Activated CD4-positive, alpha-beta T cell treated with anti-CD3 and anti-CD28 coated beads, Interleukin-2, amount 10 ng/mL, durations not matched to agents 7 days and 5 days (primary cell): ENCODE results near the gene CYP27A1. TPM values are rescaled to one million over a fixed set of nuclear protein-coding genes. Genes with fewer than 3 reads are reported as not detected.
A peak's percentile ranks its signal among the peaks of the same experiment; 100 is the strongest.

Experiments
- CTCF ChIA-PET: fragments of 350-600 bp; sonication (Branson Sonifier 250); formaldehyde crosslinking; loops from one replicate; lab custom pipeline; 2021; ENCODE audit warnings: antibody characterized with exemption; lab: Charles Lee
- POLR2A ChIA-PET: fragments of 350-600 bp; sonication (Branson Sonifier 250); formaldehyde crosslinking; loops from one replicate; lab custom pipeline; 2021; ENCODE audit warnings: antibody characterized with exemption; lab: Charles Lee
- DNase-seq: peaks from one replicate; pipeline ENCODE4 v3.0.0-alpha.2; 2020
- H3K27ac Mint-ChIP-seq: one replicate; pipeline ENCODE4 v1.8.0; 2021; ENCODE audit warnings: mild to moderate bottlenecking, moderate library complexity, mixed read lengths
- H3K27me3 Mint-ChIP-seq: one replicate; pipeline ENCODE4 v1.8.0; 2021; ENCODE audit warnings: mixed read lengths
- H3K36me3 Mint-ChIP-seq: one replicate; pipeline ENCODE4 v1.8.0; 2021; ENCODE audit warnings: low read depth, mixed read lengths
- H3K4me1 Mint-ChIP-seq: one replicate; pipeline ENCODE4 v1.8.0; 2021; ENCODE audit warnings: mixed read lengths
- H3K4me3 Mint-ChIP-seq: one replicate; pipeline ENCODE4 v1.8.0; 2021; ENCODE audit warnings: mild to moderate bottlenecking, moderate library complexity, mixed read lengths
- H3K9me3 Mint-ChIP-seq: one replicate; pipeline ENCODE4 v1.8.0; 2021; ENCODE audit warnings: mixed read lengths
- total RNA-seq, 2 experiments: library from RNA; stranded (reverse); gene quantifications; one replicate each; pipeline ENCODE4 v1.2.3, GENCODE V29; 2021

Gene CYP27A1
- total RNA-seq: under 1 TPM; 0.08 to 0.22 TPM

- Mint-ChIP-seq H3K27me3 (peaks cover 46% of the 10 kb centered on the region), H3K4me3 (no peak within 1 kb of the TSS), H3K9me3 (peaks cover 13% of the 10 kb centered on the region), H3K27ac (no peak within 1 kb of the TSS), H3K36me3 (no peaks in the 10 kb centered on the region), H3K4me1 (no peaks in the 10 kb centered on the region)
- ChIA-PET CTCF (interaction anchor here (0.8 to 1.2 kb wide), 2 partner anchors 8 to 66 kb away, joined by 3 read pairs; no protein-coding TSS in a partner anchor), POLR2A (no interaction called here)
- DNase-seq: no peak
These were observed at the start of gene CYP27A1 for GRCh38 chr2:218781691-218782527. Gene CYP27A1, plus strand, starts transcription at chr2:218782147. Its CDS starts 36 bp downstream, at chr2:218782183.

GRCh38 chr2:218732761-218733158 is 49.2 kb upstream of the CYP27A1 start:
- H3K4me3 Mint-ChIP-seq: no peak overlapping the region
- H3K27me3 Mint-ChIP-seq: no peaks in the 10 kb centered on the region
- no peak for DNase-seq
- peak overlapping the region; percentile 28 for H3K27ac Mint-ChIP-seq
- peaks cover 1% of the 10 kb centered on the region for H3K9me3 Mint-ChIP-seq
- peaks cover 9% of the 10 kb centered on the region for H3K36me3 Mint-ChIP-seq
- ChIA-PET POLR2A (no interaction called here), CTCF (interaction anchor here (0.7 to 4.0 kb wide), 4 partner anchors 10 to 165 kb away, joined by 3 to 15 read pairs (median 6); no protein-coding TSS in a partner anchor)
- peaks cover 22% of the 10 kb centered on the region for H3K4me1 Mint-ChIP-seq

- Mint-ChIP-seq H3K36me3 (peaks cover 15% of the 10 kb centered on the region), H3K4me1 (peaks cover 22% of the 10 kb centered on the region), H3K27me3 (no peaks in the 10 kb centered on the region), H3K9me3 (no peaks in the 10 kb centered on the region), H3K4me3 (no peak overlapping the region), H3K27ac (peak overlapping the region; percentile 28)
- DNase-seq: peak; percentile 10
- POLR2A ChIA-PET: no interaction called here
- CTCF ChIA-PET: interaction anchor here (0.7 to 4.0 kb wide), 5 partner anchors 9 to 165 kb away, joined by 3 to 15 read pairs (median 5); partner anchors contain the start of gene TTLL4
These were observed 48.6 kb upstream of the CYP27A1 start for GRCh38 chr2:218733171-218734021.

- DNase-seq: no peak
- Mint-ChIP-seq H3K9me3 (no peaks in the 10 kb centered on the region), H3K36me3 (peaks cover 18% of the 10 kb centered on the region), H3K27me3 (no peaks in the 10 kb centered on the region), H3K27ac (no peak overlapping the region), H3K4me3 (no peak overlapping the region), H3K4me1 (peaks cover 22% of the 10 kb centered on the region)
- ChIA-PET CTCF (interaction anchor here (0.7 to 1.0 kb wide), 2 partner anchors 12 to 24 kb away, joined by 3 to 5 read pairs; partner anchors contain the start of gene TTLL4), POLR2A (no interaction called here)
These were observed 47.6 kb upstream of the CYP27A1 start for GRCh38 chr2:218734190-218734975.

GRCh38 chr2:218736531-218736930 is 45.4 kb upstream of the CYP27A1 start:
- Mint-ChIP-seq H3K27me3 (no peaks in the 10 kb centered on the region), H3K4me3 (no peak overlapping the region), H3K27ac (no peak overlapping the region), H3K36me3 (peaks cover 27% of the 10 kb centered on the region), H3K9me3 (no peaks in the 10 kb centered on the region), H3K4me1 (peaks cover 22% of the 10 kb centered on the region)
- DNase-seq: no peak
- ChIA-PET CTCF (interaction anchor here (0.6 to 2.8 kb wide), 4 partner anchors 9 to 673 kb away, joined by 3 to 12 read pairs (median 5); no protein-coding TSS in a partner anchor), POLR2A (no interaction called here)

- Mint-ChIP-seq H3K4me1 (peaks cover 5% of the 10 kb centered on the region), H3K4me3 (no peak overlapping the region), H3K27me3 (no peaks in the 10 kb centered on the region), H3K9me3 (no peaks in the 10 kb centered on the region), H3K27ac (no peak overlapping the region), H3K36me3 (peaks cover 45% of the 10 kb centered on the region)
- POLR2A ChIA-PET: no interaction called here
- CTCF ChIA-PET: interaction anchor here (0.6 to 1.3 kb wide), 2 partner anchors 10 to 105 kb away, joined by 3 read pairs; no protein-coding TSS in a partner anchor
- DNase-seq: no peak
These were observed 38.9 kb upstream of the CYP27A1 start for GRCh38 chr2:218743068-218743467.

- Mint-ChIP-seq H3K27ac (no peak overlapping the region), H3K36me3 (peaks cover 42% of the 10 kb centered on the region), H3K9me3 (no peaks in the 10 kb centered on the region), H3K4me3 (no peak overlapping the region), H3K4me1 (peaks cover 5% of the 10 kb centered on the region), H3K27me3 (no peaks in the 10 kb centered on the region)
- DNase-seq: no peak
- POLR2A ChIA-PET: no interaction called here
- CTCF ChIA-PET: no interaction called here
These were observed 37.3 kb upstream of the CYP27A1 start for GRCh38 chr2:218744615-218745014.

- H3K4me3 Mint-ChIP-seq: no peak overlapping the region
- DNase-seq: no peak
- ChIA-PET POLR2A (no interaction called here), CTCF (no interaction called here)
- H3K9me3 Mint-ChIP-seq: no peaks in the 10 kb centered on the region
- H3K36me3 Mint-ChIP-seq: peaks cover 38% of the 10 kb centered on the region
- no peak overlapping the region for H3K27ac Mint-ChIP-seq
- H3K4me1 Mint-ChIP-seq: peaks cover 5% of the 10 kb centered on the region
- no peaks in the 10 kb centered on the region for H3K27me3 Mint-ChIP-seq
These were observed 36.8 kb upstream of the CYP27A1 start for GRCh38 chr2:218745160-218745558.

- no peak for DNase-seq
- POLR2A ChIA-PET: no interaction called here
- no peaks in the 10 kb centered on the region for H3K27me3 Mint-ChIP-seq
- H3K36me3 Mint-ChIP-seq: peaks cover 37% of the 10 kb centered on the region
- CTCF ChIA-PET: interaction anchor here (0.8 to 1.7 kb wide), 3 partner anchors 13 to 102 kb away, joined by 5 to 7 read pairs (median 5); no protein-coding TSS in a partner anchor
- no peak overlapping the region for H3K4me3 Mint-ChIP-seq
- H3K9me3 Mint-ChIP-seq: no peaks in the 10 kb centered on the region
- peaks cover 5% of the 10 kb centered on the region for H3K4me1 Mint-ChIP-seq
- no peak overlapping the region for H3K27ac Mint-ChIP-seq
These were observed 36.1 kb upstream of the CYP27A1 start for GRCh38 chr2:218745559-218746469.

GRCh38 chr2:218746470-218746795 is 35.5 kb upstream of the CYP27A1 start:
- H3K36me3 Mint-ChIP-seq: peaks cover 38% of the 10 kb centered on the region
- H3K9me3 Mint-ChIP-seq: no peaks in the 10 kb centered on the region
- POLR2A ChIA-PET: no interaction called here
- DNase-seq: no peak
- no peaks in the 10 kb centered on the region for H3K27me3 Mint-ChIP-seq
- CTCF ChIA-PET: interaction anchor here (0.8 to 1.7 kb wide), 4 partner anchors 14 to 101 kb away, joined by 3 to 7 read pairs (median 5); no protein-coding TSS in a partner anchor
- H3K4me3 Mint-ChIP-seq: no peak overlapping the region
- H3K27ac Mint-ChIP-seq: no peak overlapping the region
- H3K4me1 Mint-ChIP-seq: peaks cover 5% of the 10 kb centered on the region

GRCh38 chr2:218746960-218747359 is 35.0 kb upstream of the CYP27A1 start:
- Mint-ChIP-seq H3K4me3 (no peak overlapping the region), H3K9me3 (no peaks in the 10 kb centered on the region), H3K27ac (no peak overlapping the region), H3K27me3 (no peaks in the 10 kb centered on the region), H3K36me3 (peaks cover 41% of the 10 kb centered on the region), H3K4me1 (peaks cover 5% of the 10 kb centered on the region)
- ChIA-PET POLR2A (no interaction called here), CTCF (interaction anchor here (0.8 to 1.7 kb wide), 4 partner anchors 15 to 100 kb away, joined by 3 to 7 read pairs (median 5); no protein-coding TSS in a partner anchor)
- no peak for DNase-seq
